ENCODE results near the gene TOP2B.

The TOP2B gene

DNA sequence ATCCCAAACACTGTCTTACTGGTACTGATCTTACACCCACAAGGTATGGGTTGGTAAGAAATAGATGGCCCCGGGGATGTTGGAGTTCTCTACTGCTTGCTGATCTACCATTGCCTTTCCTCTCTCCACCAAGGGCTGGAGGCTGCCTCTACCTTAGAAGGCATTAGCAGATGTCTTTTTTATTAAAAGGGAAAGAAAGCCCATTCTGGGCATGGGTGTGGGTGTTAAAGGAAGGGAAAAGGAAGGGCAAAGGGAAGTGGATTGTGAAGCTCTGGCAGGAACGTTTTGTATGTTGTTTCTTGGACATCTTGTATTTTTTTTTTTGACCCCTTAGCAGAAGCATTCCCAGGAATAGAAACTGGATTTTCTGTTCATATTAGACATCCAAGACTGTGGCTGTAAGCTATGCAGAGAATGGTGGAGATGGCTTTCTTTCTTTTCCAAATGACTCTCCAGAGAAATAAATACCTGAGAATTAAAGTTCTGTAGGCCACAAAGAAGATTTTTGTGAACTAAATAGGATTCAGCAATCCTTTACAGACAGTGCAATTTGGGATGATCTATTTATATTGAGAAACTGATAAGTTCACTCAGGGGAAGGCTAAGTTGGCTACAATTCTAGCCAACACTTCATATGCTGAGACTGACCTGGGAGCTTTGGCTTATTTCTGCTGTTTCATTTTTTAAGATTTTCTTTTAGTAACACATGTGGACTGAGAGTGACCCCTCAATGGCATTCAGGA is 108.8 kb downstream of the TOP2B start:
- no peak for DNase-seq

- no peak for DNase-seq
These were observed 110.3 kb downstream of the TOP2B start for GRCh38 chr3:25554376-25554775.

- DNase-seq = no peak
These were observed 112.5 kb downstream of the TOP2B start for GRCh38 chr3:25552251-25552650.

GRCh38 chr3:25548836-25549235 is 115.9 kb downstream of the TOP2B start:
- no peak for DNase-seq

- DNase-seq = no peak
These were observed 116.6 kb downstream of the TOP2B start for GRCh38 chr3:25547943-25548674.

Measured in retina (tissue), 1 donor.